HG03175 (cell line): ENCODE results near the gene TOE1.
"Not testable (repeated sequence)": the region's sequence is repeated elsewhere in the genome, so short reads cannot be mapped to it uniquely, and the experiment has no call there.

Experiments used
- ATAC-seq: cut with Tn5 transposase; IDR thresholded peaks from one replicate; pipeline ENCODE4 v1.9.1; 2021; ENCODE audit warnings: mild to moderate bottlenecking, moderate library complexity; ENCODE audit not compliant: unreplicated experiment

The TOE1 gene

GRCh38 chr1:45354838-45355237, 14.9 kb downstream of the TOE1 start:
- no peak for ATAC-seq

DNA sequence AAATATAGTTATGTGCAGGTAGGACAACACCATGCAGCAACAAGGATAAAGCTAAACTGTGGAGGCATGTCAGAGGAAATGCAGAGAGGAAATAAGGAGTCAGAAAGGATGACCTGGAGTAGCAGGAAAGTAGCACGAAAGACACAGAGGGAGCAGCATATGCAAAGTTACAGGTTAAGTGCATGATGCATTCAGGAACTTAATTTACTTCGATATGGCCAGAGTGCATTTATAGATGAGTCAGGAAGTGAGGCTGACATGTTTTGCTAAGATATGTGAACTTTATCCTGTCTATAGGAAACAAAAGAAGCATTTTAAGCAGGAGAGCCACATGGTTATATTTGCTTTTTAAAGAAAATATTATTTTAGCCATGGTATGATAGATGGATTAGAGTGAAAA, 15.7 kb downstream of the TOE1 start:
- ATAC-seq = no peak

- ATAC-seq = no peak
Observed at GRCh38 chr1:45356186-45356585, 16.2 kb downstream of the TOE1 start.

DNA sequence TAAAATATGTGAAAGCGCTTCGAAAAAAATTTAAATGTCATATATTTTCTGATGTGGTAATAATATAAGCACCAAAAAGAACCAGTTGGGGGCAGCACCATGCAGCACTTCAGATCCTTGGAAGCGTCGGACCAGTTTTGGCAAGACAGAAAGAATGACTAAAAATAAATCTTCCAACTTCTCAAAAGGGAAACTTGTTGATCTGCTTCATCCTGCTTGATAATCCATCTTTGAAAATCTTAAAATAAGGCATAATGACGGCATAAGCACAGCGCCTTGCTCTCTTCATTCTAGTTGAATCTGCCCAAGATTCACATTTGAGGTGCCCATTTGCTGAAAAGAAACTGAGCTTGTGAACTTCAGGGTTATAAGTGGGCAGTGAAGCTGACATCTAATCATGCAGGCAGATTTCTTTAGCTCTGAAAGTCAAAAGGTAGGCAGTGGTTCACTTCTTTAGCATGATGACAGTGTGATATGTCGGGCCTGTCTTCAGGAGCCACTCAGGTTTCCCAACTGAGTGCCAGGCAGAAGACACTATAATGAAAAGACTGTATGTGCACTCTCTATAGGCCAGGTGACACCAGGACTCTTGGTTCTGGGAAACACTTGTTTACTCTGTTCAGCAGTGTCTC, 20.0 kb downstream of the TOE1 start:
- no peak for ATAC-seq

DNA sequence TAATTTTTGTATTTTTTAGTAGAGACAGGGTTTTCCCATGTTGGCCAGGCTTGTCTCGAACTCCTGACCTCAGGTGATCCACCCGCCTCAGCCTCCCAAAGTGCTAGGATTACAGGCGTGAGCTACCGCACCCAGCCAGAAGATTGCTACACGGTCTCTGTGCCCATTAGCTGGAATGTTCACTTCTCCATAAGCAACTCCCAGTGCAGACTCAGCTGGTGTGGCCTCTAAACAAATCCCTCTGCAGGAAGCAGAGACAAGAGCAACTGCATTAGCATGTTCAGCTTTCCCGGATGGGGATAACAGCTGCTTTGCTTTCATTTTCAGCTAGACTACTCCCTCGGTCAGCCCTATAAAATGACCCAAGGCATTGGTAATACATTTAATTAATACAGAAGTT, 21.0 kb downstream of the TOE1 start:
- not testable (repeated sequence) for ATAC-seq

GRCh38 chr1:45364294-45364693, 24.3 kb downstream of the TOE1 start:
- ATAC-seq = no peak

DNA sequence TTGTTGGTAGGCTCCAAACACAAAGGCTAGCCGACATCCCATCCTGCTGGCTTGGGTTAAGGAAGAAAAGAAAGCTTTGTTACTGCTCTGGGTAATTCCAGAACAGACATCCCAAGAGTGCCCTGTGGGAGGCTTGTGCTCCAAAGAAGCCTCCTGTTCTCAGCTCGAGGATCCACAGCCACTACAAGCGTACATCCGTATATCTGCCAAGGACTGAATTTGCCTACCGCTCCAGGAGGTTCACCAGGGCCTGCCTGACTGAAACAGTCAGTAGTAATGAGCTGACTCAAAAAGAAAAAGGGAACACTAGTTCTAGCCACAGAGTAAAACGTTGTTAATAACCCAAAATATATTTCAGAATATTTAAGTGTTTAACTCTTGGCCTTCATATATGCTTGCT, 25.1 kb downstream of the TOE1 start:
- ATAC-seq = no peak

DNA sequence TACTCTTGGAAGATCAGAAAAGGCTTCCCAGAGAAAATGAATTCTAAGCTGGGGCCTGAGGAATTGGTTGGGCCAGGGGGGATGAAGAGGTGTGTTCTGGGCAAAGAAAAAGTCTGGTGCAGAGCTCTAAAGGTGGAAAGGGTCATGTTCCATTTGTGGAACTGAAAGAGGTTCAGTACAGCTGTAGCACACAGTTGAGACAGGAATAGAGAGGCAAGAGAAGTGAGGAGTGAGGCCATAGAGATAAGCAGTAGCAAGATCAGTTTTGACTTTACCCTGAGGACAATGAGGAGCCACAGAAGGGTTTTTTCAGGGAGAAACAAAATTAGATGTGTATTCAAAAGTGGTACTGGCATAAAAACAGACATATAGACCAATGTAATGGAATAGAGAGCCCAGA, 30.6 kb downstream of the TOE1 start:
- ATAC-seq = peak; percentile 61

DNA sequence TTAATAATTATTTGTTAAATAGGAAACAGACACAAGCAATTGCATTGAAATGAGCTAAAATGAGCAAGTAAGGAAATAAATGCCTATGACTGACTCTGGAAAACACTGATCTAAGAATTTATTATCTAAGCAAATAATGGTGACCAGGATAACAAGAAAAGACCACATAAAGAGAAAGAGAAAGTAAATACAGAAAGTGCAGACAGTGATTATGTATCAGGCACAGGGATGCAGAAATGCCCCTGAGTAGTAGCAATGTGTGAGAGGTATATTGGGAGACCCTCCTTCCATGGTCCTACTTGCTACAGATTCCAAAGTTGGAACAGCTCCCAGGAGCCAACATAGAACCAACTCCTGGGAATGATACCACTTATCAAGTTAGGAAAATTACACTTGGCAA, 33.6 kb downstream of the TOE1 start:
- no peak for ATAC-seq

DNA sequence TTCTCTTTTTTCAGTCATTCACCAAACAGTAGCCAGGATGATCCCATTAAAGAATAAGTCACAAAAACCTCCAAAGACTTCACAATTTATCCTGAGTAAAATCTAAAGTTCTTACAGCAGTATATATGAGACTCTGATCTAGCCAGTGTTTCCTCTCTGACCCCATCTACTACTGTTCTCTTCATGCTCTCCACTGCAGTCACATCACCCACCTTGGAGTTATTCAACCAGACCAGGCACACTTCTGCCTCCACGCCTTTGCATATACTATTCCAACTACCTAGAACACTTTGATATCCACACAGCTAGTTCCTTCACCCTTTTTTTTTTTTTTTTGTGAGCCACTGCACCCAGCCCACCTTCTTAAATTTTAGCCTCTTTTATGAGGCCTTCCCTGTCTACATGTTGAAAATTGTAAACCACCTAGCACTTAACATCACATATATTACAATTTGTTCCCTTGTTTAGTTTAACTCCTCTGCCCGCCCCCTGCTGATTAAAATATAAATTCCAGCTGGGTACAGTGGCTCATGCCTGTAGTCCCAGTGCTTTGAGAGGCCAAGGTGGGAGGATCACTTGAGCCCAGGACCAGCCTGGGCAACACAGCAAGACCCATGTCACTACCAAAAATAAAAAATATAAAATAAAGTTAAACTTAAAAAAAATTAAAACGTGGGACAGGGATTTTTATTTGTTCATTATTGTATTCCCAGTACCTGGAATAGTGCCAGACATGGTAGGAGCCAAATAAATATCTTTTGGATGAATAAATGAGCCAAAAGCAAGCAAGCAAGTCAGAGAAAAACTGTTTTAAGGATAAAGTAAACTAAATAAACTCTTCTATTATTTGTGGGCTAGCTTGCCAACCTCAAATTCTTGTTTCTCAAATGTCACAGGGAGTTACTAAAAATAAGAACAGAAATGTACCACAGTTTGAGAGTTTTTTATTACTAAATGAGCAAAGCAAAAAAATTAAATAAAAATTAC, 35.4 kb downstream of the TOE1 start:
- ATAC-seq = no peak

DNA sequence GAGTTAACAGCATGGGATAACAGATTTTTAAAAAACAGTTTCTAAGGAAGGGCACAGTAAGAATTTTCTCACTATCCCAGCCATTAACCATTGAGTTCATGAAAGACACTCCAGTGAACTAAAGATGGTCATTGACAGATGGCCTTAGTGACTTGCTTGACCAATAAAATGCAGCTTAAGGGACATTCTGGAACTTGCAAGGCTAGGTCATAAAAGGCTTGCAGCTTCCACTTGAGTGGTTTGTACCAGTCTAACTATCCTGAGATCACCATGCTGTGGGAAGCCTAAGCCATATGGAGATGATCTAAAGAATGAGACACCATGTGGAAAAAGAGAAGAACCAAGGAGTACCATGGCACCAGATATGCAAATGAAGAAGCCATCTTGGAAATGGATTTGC, 38.2 kb downstream of the TOE1 start:
- ATAC-seq = no peak

- no peak for ATAC-seq
Observed at GRCh38 chr1:45379524-45379923, 39.6 kb downstream of the TOE1 start.

- no peak for ATAC-seq
Observed at GRCh38 chr1:45380125-45380524, 40.2 kb downstream of the TOE1 start.

DNA sequence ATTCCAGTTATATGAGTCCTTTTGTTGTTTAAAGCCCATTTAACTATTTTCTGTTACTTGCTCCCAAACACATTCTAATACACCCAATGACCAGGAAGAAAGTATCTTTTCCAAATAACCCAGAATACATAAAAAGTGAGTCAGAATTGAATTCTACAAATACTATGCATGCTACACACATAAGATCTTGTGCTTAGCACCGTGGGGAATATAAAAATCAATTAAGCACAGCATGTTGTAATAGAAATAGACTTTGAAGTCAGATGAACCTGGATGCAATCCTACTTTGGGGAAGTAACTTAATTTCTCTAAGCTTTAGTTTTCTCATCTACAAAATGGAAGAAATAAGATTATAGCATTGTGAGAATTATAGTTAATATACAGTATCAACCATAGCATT, 40.8 kb downstream of the TOE1 start:
- ATAC-seq = no peak

DNA sequence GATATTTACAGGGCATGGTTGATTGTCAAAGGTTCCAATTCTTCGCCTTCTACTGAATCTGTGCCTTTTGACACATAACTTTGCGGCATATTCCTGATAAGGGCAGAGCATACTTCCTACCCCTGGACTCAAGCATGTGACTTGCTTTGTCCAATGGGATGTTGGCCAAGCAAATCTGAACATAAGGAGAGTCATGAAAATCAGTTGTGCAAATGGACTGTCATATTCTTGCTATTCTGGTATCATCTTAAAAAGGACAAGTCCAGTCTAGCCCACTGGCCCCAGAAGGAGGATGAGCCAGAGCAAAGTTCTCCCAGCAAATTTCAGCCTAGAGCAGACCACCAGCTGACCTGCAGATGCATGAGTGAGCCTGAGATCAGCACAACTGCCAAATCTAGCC, 41.3 kb downstream of the TOE1 start:
- no peak for ATAC-seq

- ATAC-seq = no peak
Observed at GRCh38 chr1:45383191-45383590, 43.2 kb downstream of the TOE1 start.

GRCh38 chr1:45384213-45384612, 44.2 kb downstream of the TOE1 start:
- ATAC-seq = not testable (repeated sequence)

DNA sequence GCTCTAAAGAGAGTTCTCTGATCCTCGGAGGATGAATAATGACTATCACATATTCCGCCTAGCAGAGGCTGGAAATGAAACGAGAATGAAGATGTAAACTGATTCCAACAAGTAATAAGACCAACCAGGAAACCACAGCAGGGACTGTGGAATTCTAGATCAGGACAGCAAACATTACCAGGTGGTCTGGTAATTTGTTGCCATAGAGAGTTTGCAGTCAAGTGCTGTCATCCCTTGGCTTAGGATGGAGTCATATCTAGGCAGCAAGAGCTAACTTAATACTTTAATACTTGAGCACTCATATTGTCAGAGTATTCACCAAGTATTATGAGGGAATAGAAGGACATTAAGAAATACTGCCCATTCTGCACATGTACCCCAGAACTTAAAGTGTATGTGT, 45.3 kb downstream of the TOE1 start:
- ATAC-seq = no peak

DNA sequence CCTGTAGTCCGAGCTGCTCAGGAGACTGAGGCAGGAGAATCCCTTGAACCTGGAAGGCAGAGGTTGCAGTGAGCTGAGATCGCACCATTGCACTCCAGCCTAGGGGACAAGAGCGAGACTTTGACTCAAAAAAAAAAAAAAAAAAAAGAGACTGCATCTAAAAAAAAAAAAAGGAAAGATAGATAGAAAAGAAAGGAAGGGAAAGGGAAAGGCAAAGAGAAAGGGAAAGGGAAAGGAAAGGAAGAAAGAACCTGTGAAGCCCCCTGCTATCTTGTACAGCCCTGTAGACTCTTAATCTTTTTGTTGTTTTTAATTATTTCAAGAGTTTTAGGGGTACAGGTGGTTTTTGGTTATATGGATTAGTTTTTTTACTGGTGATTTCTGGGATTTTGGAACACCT, 46.2 kb downstream of the TOE1 start:
- ATAC-seq = no peak
